CD4-positive, alpha-beta memory T cell (primary cell): Measurements from ENCODE around the gene PPA2. TPM values are rescaled to one million over a fixed set of nuclear protein-coding genes. Genes with fewer than 3 reads are reported as not detected.

Experiments
- CTCF ChIA-PET: fragments of 350-600 bp; sonication (Branson Sonifier 250); formaldehyde crosslinking; loops from one replicate; lab custom pipeline; 2021; ENCODE audit warnings: inconsistent platforms; ENCODE audit not compliant: partially characterized antibody; lab: Charles Lee
- POLR2A ChIA-PET: fragments of 350-600 bp; sonication (Branson Sonifier 250); formaldehyde crosslinking; loops from one replicate; lab custom pipeline; 2021; ENCODE audit not compliant: partially characterized antibody; lab: Charles Lee
- DNase-seq, 5 donors: peaks; one replicate each; pipeline versions ENCODE4 v3.0.0 to v3.0.0-alpha.2; 2020 to 2022; ENCODE audit warnings: mixed read lengths in 1 of 5
- H3K27ac ChIP-seq: one replicate; pipeline ENCODE4 v1.7.0; 2013; ENCODE audit warnings: low read depth, low read length
- H3K27me3 ChIP-seq: 2 replicates; pipeline ENCODE4 v1.7.0; 2013; ENCODE audit warnings: mild to moderate bottlenecking, low read length, moderate library complexity; ENCODE audit not compliant: insufficient read depth
- H3K36me3 ChIP-seq: 2 replicates; pipeline ENCODE4 v1.7.0; 2013; ENCODE audit warnings: mild to moderate bottlenecking, low read length, moderate library complexity; ENCODE audit not compliant: insufficient read depth
- H3K4me1 ChIP-seq: 2 replicates; pipeline ENCODE4 v1.7.0; 2013; ENCODE audit warnings: mild to moderate bottlenecking, low read length, moderate library complexity; ENCODE audit not compliant: insufficient read depth
- H3K4me3 ChIP-seq, 2 donors: one replicate each; pipeline ENCODE4 v1.7.0; 2013; ENCODE audit warnings: low read length in 2 of 2, mild to moderate bottlenecking in 1 of 2
- H3K9me3 ChIP-seq, 2 donors: one replicate each; pipeline ENCODE4 v1.7.0; 2013; ENCODE audit warnings: low read length in 2 of 2, control low read depth in 1 of 2; ENCODE audit not compliant: control insufficient read depth in 1 of 2
- H3K27ac Mint-ChIP-seq, 7 donors: one replicate each; pipeline ENCODE4 v1.8.0; 2020 to 2021; ENCODE audit warnings: mixed read lengths in 7 of 7, mild to moderate bottlenecking in 6 of 7, inconsistent platforms in 3 of 7, moderate library complexity in 3 of 7
- H3K27me3 Mint-ChIP-seq, 2 donors: one replicate each; pipeline ENCODE4 v1.8.0; 2020 to 2021; ENCODE audit warnings: mixed read lengths in 2 of 2
- H3K36me3 Mint-ChIP-seq, 2 donors: one replicate each; pipeline ENCODE4 v1.8.0; 2020 to 2021; ENCODE audit warnings: mixed read lengths in 2 of 2, inconsistent platforms in 1 of 2, mild to moderate bottlenecking in 1 of 2
- H3K4me1 Mint-ChIP-seq, 4 donors: one replicate each; pipeline ENCODE4 v1.8.0; 2020 to 2021; ENCODE audit warnings: mixed read lengths in 4 of 4, mild to moderate bottlenecking in 1 of 4
- H3K4me3 Mint-ChIP-seq, 8 donors: one replicate each; pipeline ENCODE4 v1.8.0; 2020 to 2021; ENCODE audit warnings: mixed read lengths in 8 of 8, mild to moderate bottlenecking in 7 of 8, moderate library complexity in 6 of 8, inconsistent platforms in 3 of 8
- H3K9me3 Mint-ChIP-seq, 8 donors: one replicate each; pipeline ENCODE4 v1.8.0; 2020 to 2021; ENCODE audit warnings: mixed read lengths in 8 of 8, mild to moderate bottlenecking in 5 of 8, inconsistent platforms in 3 of 8, moderate library complexity in 1 of 8
- intact Hi-C: fragments of 100-400 bp; cut with micrococcal nuclease; formaldehyde crosslinking; loops from one replicate; pipeline ENCODE4 v1.15.1; 2023
- polyA plus RNA-seq, 2 donors: library from polyadenylated mRNA; unstranded; fragments of 300-500 nt; fragmentation: Illumina TruSeq; gene quantifications; one replicate each; pipeline ENCODE4 v1.2.3, GENCODE V29; 2021
- total RNA-seq, 2 experiments: library from RNA; stranded (reverse); gene quantifications; one replicate each; pipeline ENCODE4 v1.2.3, GENCODE V29; 2021

The PPA2 gene
- total and polyA plus RNA-seq, 4 experiments from 2014 or later: 56.3 to 160 (median 94.4) TPM

DNA sequence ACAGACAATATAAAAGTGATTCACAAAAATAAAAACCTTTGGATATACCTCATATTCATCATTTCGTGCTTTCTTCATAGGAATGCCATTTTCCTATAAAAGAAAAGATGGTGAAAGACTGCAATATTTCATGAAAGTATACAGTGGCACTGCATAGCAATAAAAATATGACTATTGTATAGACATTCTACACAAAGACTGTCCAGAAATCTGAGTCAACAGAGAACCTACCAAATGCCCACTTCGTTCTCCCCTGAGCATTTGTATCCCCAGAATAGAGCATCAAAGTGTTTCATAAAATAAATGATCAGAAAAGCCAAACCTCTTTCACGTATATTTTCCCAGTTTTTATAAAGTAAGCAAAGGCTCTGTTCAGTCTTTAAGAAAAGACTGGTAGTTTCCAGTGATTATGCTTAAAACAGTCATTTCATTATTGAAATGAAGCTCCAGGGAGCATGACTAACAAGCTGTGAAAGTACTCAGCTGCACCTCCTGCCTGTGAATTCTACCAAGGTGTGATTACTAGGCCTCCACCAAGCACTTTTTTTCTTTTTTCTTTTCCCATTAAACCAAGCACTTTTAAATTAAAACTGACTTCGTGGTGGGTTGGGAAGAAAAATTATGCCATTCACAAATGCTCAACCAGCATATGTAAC, 20.2 kb downstream of the PPA2 start:
- H3K36me3 Mint-ChIP-seq: peaks cover 37 to 48% of the 10 kb centered on the region in 2 donors
- no peak for DNase-seq
- Histone ChIP-seq H3K9me3 (no peaks in the 10 kb centered on the region), H3K4me1 (no peaks in the 10 kb centered on the region), H3K36me3 (peaks cover 7% of the 10 kb centered on the region), H3K27me3 (no peaks in the 10 kb centered on the region), H3K4me3 (no peak overlapping the region), H3K27ac (no peak overlapping the region)
- H3K4me3 Mint-ChIP-seq: no peak overlapping the region
- H3K27me3 Mint-ChIP-seq: no peaks in the 10 kb centered on the region
- intact Hi-C loops: no loop called here
- ChIA-PET CTCF (interaction anchor here (0.8 to 2.1 kb wide), 3 partner anchors 11 to 314 kb away, joined by 4 to 8 read pairs (median 5); partner anchors contain the start of gene PPA2), POLR2A (interaction anchor here (1.0 kb wide), 1 partner anchor 20 kb away, joined by 3 read pairs; the partner anchor contains the start of gene PPA2)
- no peaks in the 10 kb centered on the region for H3K9me3 Mint-ChIP-seq
- H3K27ac Mint-ChIP-seq: no peak overlapping the region
- peaks cover 6 to 14% (median 10%) of the 10 kb centered on the region in 4 donors for H3K4me1 Mint-ChIP-seq

DNA sequence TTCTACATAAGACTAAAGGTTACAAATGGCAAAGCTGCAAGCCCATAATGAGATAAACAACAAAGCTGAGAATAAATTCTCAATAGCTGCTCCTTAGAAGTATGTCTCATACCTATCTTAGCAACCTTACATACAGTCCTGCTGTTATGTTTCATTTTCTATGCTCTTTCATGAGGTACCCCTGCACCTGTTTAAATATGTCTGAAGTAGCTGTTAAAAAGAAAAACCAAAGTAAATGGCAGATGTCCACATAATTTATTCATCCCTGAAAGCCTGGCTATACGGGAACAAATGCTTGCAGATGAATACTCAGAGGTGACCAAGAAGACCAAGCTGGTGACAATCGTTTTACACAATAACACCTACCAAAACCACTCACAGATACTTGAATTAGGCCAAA, 22.5 kb downstream of the PPA2 start:
- Histone ChIP-seq H3K4me1 (no peaks in the 10 kb centered on the region), H3K36me3 (peaks cover 7% of the 10 kb centered on the region), H3K27ac (no peak overlapping the region), H3K9me3 (no peaks in the 10 kb centered on the region), H3K27me3 (no peaks in the 10 kb centered on the region), H3K4me3 (no peak overlapping the region)
- no peak overlapping the region for H3K4me3 Mint-ChIP-seq
- H3K9me3 Mint-ChIP-seq: no peaks in the 10 kb centered on the region
- intact Hi-C loops: no loop called here
- no peak for DNase-seq
- peaks cover under 1 to 8% (median 6%) of the 10 kb centered on the region in 4 donors for H3K4me1 Mint-ChIP-seq
- H3K27me3 Mint-ChIP-seq: no peaks in the 10 kb centered on the region
- H3K27ac Mint-ChIP-seq: peak overlapping the region in 2 of 7 donors; percentile 14 to 27
- POLR2A ChIA-PET: no interaction called here
- H3K36me3 Mint-ChIP-seq: peaks cover 40 to 54% of the 10 kb centered on the region in 2 donors
- CTCF ChIA-PET: interaction anchor here (1.2 to 1.5 kb wide), 2 partner anchors 23 to 310 kb away, joined by 3 read pairs; partner anchors contain the start of gene PPA2

DNA sequence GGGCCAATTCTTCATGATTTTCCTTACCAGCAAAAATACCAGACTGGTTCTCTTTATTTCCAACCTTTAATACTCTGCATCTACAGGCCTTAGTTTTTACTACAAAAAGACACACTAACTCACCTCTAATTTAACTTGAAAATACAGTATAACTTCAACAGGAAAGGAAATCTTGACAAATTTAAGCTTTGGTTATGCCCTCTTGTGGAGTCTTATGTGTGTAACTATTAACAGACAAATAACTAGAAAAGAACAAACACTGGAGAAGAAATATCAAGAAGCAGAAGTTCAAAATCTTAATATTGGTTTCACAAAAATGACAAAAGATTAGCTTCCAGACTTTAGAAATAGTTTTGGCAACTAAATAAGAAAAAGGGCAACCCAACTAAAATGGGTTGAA, 33.0 kb downstream of the PPA2 start:
- H3K27ac ChIP-seq: no peak overlapping the region
- H3K9me3 ChIP-seq: no peaks in the 10 kb centered on the region
- H3K4me3 ChIP-seq: no peak overlapping the region
- Mint-ChIP-seq H3K27me3 (no peaks in the 10 kb centered on the region), H3K4me3 (no peak overlapping the region), H3K27ac (peak overlapping the region in 1 of 7 donors; percentile 32), H3K36me3 (peaks cover 42 to 48% of the 10 kb centered on the region in 2 donors), H3K9me3 (peaks cover 0 to 14% (median 5%) of the 10 kb centered on the region in 8 donors), H3K4me1 (peaks cover 0 to 3% (median 0%) of the 10 kb centered on the region in 4 donors)
- no peaks in the 10 kb centered on the region for H3K27me3 ChIP-seq
- H3K36me3 ChIP-seq: peaks cover 17% of the 10 kb centered on the region
- ChIA-PET POLR2A (no interaction called here), CTCF (interaction anchor here (1.6 kb wide), 1 partner anchor 33 kb away, joined by 6 read pairs; the partner anchor contains the start of gene PPA2)
- no peak for DNase-seq
- intact Hi-C loops: no loop called here
- H3K4me1 ChIP-seq: no peaks in the 10 kb centered on the region

DNA sequence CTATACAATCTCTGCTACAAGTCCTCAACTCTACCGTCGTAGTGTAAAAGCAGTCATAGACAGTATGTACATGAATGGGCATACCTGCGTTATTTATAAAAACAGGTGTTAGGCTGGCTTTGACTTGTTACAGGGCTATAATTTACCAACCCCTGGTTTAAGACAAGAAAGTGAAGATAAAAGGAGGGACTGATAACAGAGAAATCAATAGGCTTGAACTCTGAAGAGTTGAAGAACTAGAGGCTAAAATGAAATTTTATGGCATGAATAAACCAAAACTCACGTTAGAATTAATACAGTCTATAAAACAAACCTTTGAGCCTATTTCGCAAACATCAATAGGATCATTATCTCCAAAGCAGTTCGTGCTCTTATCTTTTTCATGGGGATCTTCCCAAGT, 36.2 kb downstream of the PPA2 start:
- DNase-seq: no peak
- H3K36me3 ChIP-seq: peaks cover 19% of the 10 kb centered on the region
- no peak overlapping the region for H3K4me3 ChIP-seq
- CTCF ChIA-PET: no interaction called here
- Mint-ChIP-seq H3K36me3 (peaks cover 63 to 73% of the 10 kb centered on the region in 2 donors), H3K27me3 (no peaks in the 10 kb centered on the region), H3K9me3 (peaks cover 3 to 21% (median 11%) of the 10 kb centered on the region in 8 donors), H3K27ac (no peak overlapping the region), H3K4me1 (peaks cover 0 to 4% (median 0%) of the 10 kb centered on the region in 4 donors), H3K4me3 (no peak overlapping the region)
- intact Hi-C loops: no loop called here
- H3K27me3 ChIP-seq: no peaks in the 10 kb centered on the region
- H3K9me3 ChIP-seq: no peaks in the 10 kb centered on the region
- no peaks in the 10 kb centered on the region for H3K4me1 ChIP-seq
- no peak overlapping the region for H3K27ac ChIP-seq
- POLR2A ChIA-PET: no interaction called here

DNA sequence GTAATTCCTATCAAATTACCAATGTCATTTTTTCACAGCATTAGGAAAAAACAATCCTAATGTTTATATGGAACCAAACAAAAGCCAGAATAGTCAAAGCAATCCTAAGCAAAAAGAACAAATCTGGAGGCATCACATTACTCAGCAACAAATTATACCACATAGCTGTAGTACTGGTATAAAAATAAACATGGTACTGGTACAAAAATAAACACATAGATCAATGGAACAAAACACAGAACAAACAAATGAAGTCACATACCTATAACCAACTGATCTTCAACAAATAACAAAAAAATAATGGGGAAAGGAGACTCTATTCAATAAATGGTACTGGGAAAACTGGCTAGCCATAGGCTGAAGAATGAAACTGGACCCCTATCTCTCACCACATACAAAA, 37.4 kb downstream of the PPA2 start:
- DNase-seq: no peak
- Histone ChIP-seq H3K27me3 (no peaks in the 10 kb centered on the region), H3K27ac (no peak overlapping the region), H3K36me3 (peaks cover 11% of the 10 kb centered on the region), H3K4me1 (no peaks in the 10 kb centered on the region), H3K4me3 (no peak overlapping the region), H3K9me3 (no peaks in the 10 kb centered on the region)
- intact Hi-C loops: no loop called here
- H3K27ac Mint-ChIP-seq: no peak overlapping the region
- peaks cover 71 to 81% of the 10 kb centered on the region in 2 donors for H3K36me3 Mint-ChIP-seq
- POLR2A ChIA-PET: no interaction called here
- no peaks in the 10 kb centered on the region for H3K27me3 Mint-ChIP-seq
- H3K4me1 Mint-ChIP-seq: peaks cover 0 to 3% (median 0%) of the 10 kb centered on the region in 4 donors
- no peak overlapping the region for H3K4me3 Mint-ChIP-seq
- H3K9me3 Mint-ChIP-seq: peaks cover 3 to 21% (median 11%) of the 10 kb centered on the region in 8 donors
- CTCF ChIA-PET: no interaction called here

DNA sequence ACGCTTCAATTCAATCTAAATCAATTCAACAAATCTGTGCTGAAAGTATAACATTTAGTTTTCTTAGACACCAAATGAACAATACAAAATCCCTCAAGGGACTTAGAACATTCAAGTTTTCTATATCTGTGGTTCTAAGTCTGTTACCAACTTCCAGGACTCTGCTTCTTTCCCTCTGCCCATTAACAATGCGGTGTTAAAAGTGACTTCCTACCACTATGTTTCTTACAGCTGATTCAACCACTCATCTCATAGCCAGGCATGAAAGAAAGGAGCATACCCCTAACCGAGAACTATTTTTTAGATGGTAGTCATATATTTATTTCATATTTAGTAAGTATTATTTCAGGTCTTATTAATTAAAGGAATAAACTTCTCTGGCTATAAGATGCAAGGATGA, 38.9 kb downstream of the PPA2 start:
- Mint-ChIP-seq H3K27me3 (no peaks in the 10 kb centered on the region), H3K9me3 (peaks cover 3 to 21% (median 11%) of the 10 kb centered on the region in 8 donors), H3K27ac (peak overlapping the region in 1 of 7 donors; percentile 43), H3K4me3 (no peak overlapping the region), H3K36me3 (peaks cover 69 to 80% of the 10 kb centered on the region in 2 donors), H3K4me1 (peaks cover 0 to 3% (median 0%) of the 10 kb centered on the region in 4 donors)
- H3K27ac ChIP-seq: no peak overlapping the region
- H3K36me3 ChIP-seq: peaks cover 11% of the 10 kb centered on the region
- CTCF ChIA-PET: no interaction called here
- H3K4me1 ChIP-seq: no peaks in the 10 kb centered on the region
- H3K9me3 ChIP-seq: no peaks in the 10 kb centered on the region
- no peak for DNase-seq
- POLR2A ChIA-PET: no interaction called here
- H3K4me3 ChIP-seq: no peak overlapping the region
- no peaks in the 10 kb centered on the region for H3K27me3 ChIP-seq
- intact Hi-C loops: no loop called here

DNA sequence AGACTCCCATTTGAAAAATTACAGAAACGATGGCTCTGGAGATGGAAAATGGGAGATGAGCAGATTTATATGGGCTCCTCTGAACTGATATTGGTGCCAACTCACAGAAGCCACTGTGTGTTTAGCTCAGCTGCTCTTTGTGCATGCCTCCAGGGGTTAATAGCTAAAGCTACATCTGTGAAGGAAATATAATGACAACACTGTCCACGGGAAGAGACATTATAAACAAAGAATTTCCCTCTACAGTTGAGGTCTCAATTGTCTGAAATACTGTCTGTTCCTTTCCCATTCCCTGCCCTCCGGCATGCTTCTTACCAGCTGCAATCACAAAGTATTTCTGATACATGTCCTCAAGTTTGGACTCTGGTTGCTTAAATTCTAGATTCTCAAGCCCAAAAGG, 40.4 kb downstream of the PPA2 start:
- Mint-ChIP-seq H3K27ac (no peak overlapping the region), H3K4me3 (no peak overlapping the region), H3K36me3 (peaks cover 67 to 75% of the 10 kb centered on the region in 2 donors), H3K9me3 (peaks cover 3 to 21% (median 11%) of the 10 kb centered on the region in 8 donors), H3K27me3 (no peaks in the 10 kb centered on the region), H3K4me1 (peaks cover 0 to 3% (median under 1%) of the 10 kb centered on the region in 4 donors)
- H3K4me1 ChIP-seq: no peaks in the 10 kb centered on the region
- ChIA-PET POLR2A (no interaction called here), CTCF (interaction anchor here (1.7 kb wide), 1 partner anchor 40 kb away, joined by 4 read pairs; the partner anchor contains the start of gene PPA2)
- intact Hi-C loops: no loop called here
- DNase-seq: no peak
- no peaks in the 10 kb centered on the region for H3K27me3 ChIP-seq
- H3K27ac ChIP-seq: no peak overlapping the region
- H3K4me3 ChIP-seq: no peak overlapping the region
- no peaks in the 10 kb centered on the region for H3K9me3 ChIP-seq
- peaks cover 11% of the 10 kb centered on the region for H3K36me3 ChIP-seq
